ENCODE data around the gene GLS. TPM values are rescaled to one million over a fixed set of nuclear protein-coding genes. Genes with fewer than 3 reads are reported as not detected.
A peak's percentile ranks its signal among the peaks of the same experiment; 100 is the strongest.

The GLS gene
- total and polyA plus RNA-seq, 11 donors: 19.1 to 94.5 (median 47.6) TPM

- Histone ChIP-seq H3K36me3 (peaks cover 3 to 100% (median 97%) of the 10 kb centered on the region in 9 donors), H3K4me3 (no peak overlapping the region), H3K4me1 (peaks cover 0 to 69% (median 19%) of the 10 kb centered on the region in 12 donors), H3K9me3 (no peaks in the 10 kb centered on the region), H3K27me3 (no peaks in the 10 kb centered on the region), H3K27ac (peak overlapping the region in 7 of 12 donors; percentile 12 to 49 (median 28))
- ATAC-seq (peak; percentile 81 to 86 (median 83)), DNase-seq (peak in 3 of 5 donors; percentile 40 to 63 (median 45))
- TF ChIP-seq POLR2A (IDR thresholded peaks at IDR 0.05) (no peak), CTCF (IDR thresholded peaks at IDR 0.05) (no peak)
- intact Hi-C loops (cut with DNase I): loop anchor here in 1 of 10 donors (10.0 kb wide), 1 partner anchor 120 kb away; no protein-coding TSS in a partner anchor
- 47 to 73% (median 62%) methylated on average over 12 of the region's 12 CpGs for WGBS, 4 donors
Measured at GRCh38 chr2:190974629-190975361, 94.2 kb downstream of the GLS start.

GRCh38 chr2:190976521-190976920, 95.9 kb downstream of the GLS start:
- no peak for TF ChIP-seq CTCF (IDR thresholded peaks at IDR 0.05)
- TF ChIP-seq POLR2A (IDR thresholded peaks at IDR 0.05): no peak
- peaks cover 4 to 79% (median 31%) of the 10 kb centered on the region in 12 donors for H3K4me1 ChIP-seq
- intact Hi-C loops (cut with DNase I): loop anchor here in 1 of 10 donors (10.0 kb wide), 1 partner anchor 122 kb away; no protein-coding TSS in a partner anchor
- peaks cover 3 to 100% (median 87%) of the 10 kb centered on the region in 9 donors for H3K36me3 ChIP-seq
- no peaks in the 10 kb centered on the region for H3K9me3 ChIP-seq
- H3K27me3 ChIP-seq: no peaks in the 10 kb centered on the region
- no peak overlapping the region for H3K4me3 ChIP-seq
- 97 to 100% (median 98%) methylated on average over 2 of the region's 2 CpGs for WGBS, 4 donors
- DNase-seq (no peak), ATAC-seq (no peak)
- no peak overlapping the region for H3K27ac ChIP-seq

- no peak for ATAC-seq
- TF ChIP-seq POLR2A (IDR thresholded peaks at IDR 0.05): no peak
- TF ChIP-seq CTCF (IDR thresholded peaks at IDR 0.05): no peak
- intact Hi-C loops (cut with DNase I): loop anchor here in 1 of 10 donors (10.0 kb wide), 1 partner anchor 123 kb away; no protein-coding TSS in a partner anchor
- Histone ChIP-seq H3K9me3 (no peaks in the 10 kb centered on the region), H3K36me3 (peaks cover 0 to 100% (median 87%) of the 10 kb centered on the region in 9 donors), H3K4me1 (peaks cover 4 to 88% (median 32%) of the 10 kb centered on the region in 12 donors), H3K4me3 (no peak overlapping the region), H3K27ac (no peak overlapping the region), H3K27me3 (no peaks in the 10 kb centered on the region)
- no peak for DNase-seq
- WGBS, 4 donors: 93 to 96% (median 94%) methylated on average over 5 of the region's 5 CpGs
Measured at GRCh38 chr2:190977505-190977904, 96.9 kb downstream of the GLS start.

GRCh38 chr2:190978389-190979053, 97.9 kb downstream of the GLS start:
- no peaks in the 10 kb centered on the region for H3K27me3 ChIP-seq
- H3K4me1 ChIP-seq: peaks cover 4 to 88% (median 32%) of the 10 kb centered on the region in 12 donors
- DNase-seq (no peak), ATAC-seq (no peak)
- H3K9me3 ChIP-seq: no peaks in the 10 kb centered on the region
- H3K36me3 ChIP-seq: peaks cover 0 to 100% (median 88%) of the 10 kb centered on the region in 9 donors
- TF ChIP-seq POLR2A (IDR thresholded peaks at IDR 0.05): no peak
- no peak for TF ChIP-seq CTCF (IDR thresholded peaks at IDR 0.05)
- H3K27ac ChIP-seq: no peak overlapping the region
- intact Hi-C loops (cut with DNase I): loop anchor here in 1 of 10 donors (10.0 kb wide), 1 partner anchor 124 kb away; no protein-coding TSS in a partner anchor
- WGBS, 4 donors: 90 to 92% (median 92%) methylated on average over 12 to 17 of the region's 17 CpGs
- H3K4me3 ChIP-seq: no peak overlapping the region

Data from heart left ventricle (tissue), 16 donors.